Measurements from ENCODE around the gene SRCAP. TPM values are rescaled to one million over a fixed set of nuclear protein-coding genes. Genes with fewer than 3 reads are reported as not detected.

SRCAP gene
- total RNA-seq, 1 donor from 2014 or later = 83.6 TPM

- intact Hi-C loops (cut with micrococcal nuclease) = loop anchor here (5.0 kb wide), 1 partner anchor 64 kb away; the partner anchor contains the start of gene SRCAP
- peak overlapping the region; percentile 85 for H3K4me3 Mint-ChIP-seq (ENCODE audit: low read depth)
- peak overlapping the region; percentile 83 for H3K27ac Mint-ChIP-seq
- H3K9me3 Mint-ChIP-seq = no peaks in the 10 kb centered on the region
- peak; percentile 28 for DNase-seq (ENCODE audit: low spot score)
- no peaks in the 10 kb centered on the region for H3K27me3 Mint-ChIP-seq (ENCODE audit: low read depth)
- peaks cover 38% of the 10 kb centered on the region for H3K36me3 Mint-ChIP-seq (ENCODE audit: low read depth)
- H3K4me1 Mint-ChIP-seq (ENCODE audit: low read depth) = peaks cover 17% of the 10 kb centered on the region
These were observed 62.5 kb downstream of the SRCAP start for GRCh38 chr16:30761427-30761927.

- intact Hi-C loops (cut with micrococcal nuclease) = loop anchor here (1.0 to 5.0 kb wide), 4 partner anchors 14 to 195 kb away; partner anchors contain the start of genes FBXL19, PHKG2, SETD1A and SRCAP
- no peaks in the 10 kb centered on the region for H3K27me3 Mint-ChIP-seq (ENCODE audit: low read depth)
- peak within 1 kb of the TSS; percentile 85 for H3K4me3 Mint-ChIP-seq (ENCODE audit: low read depth)
These were observed 63.2 kb downstream of the SRCAP start, which contains the start of the genes CFAP119 and RNF40 for GRCh38 chr16:30761928-30762902. CFAP119 (minus strand) TSS chr16:30762062; CDS start chr16:30761748, 314 bp downstream. RNF40 (plus strand) TSS chr16:30762322; CDS start chr16:30762546, 224 bp downstream.

GRCh38 chr16:30762991-30763725 is 64.2 kb downstream of the SRCAP start:
- intact Hi-C loops (cut with micrococcal nuclease) = loop anchor here (1.0 to 5.0 kb wide), 4 partner anchors 15 to 194 kb away; partner anchors contain the start of genes FBXL19, PHKG2, SETD1A and SRCAP
- no peak for DNase-seq (ENCODE audit: low spot score)
- peaks cover 17% of the 10 kb centered on the region for H3K4me1 Mint-ChIP-seq (ENCODE audit: low read depth)
- H3K4me3 Mint-ChIP-seq (ENCODE audit: low read depth) = peak overlapping the region; percentile 85
- no peaks in the 10 kb centered on the region for H3K27me3 Mint-ChIP-seq (ENCODE audit: low read depth)
- no peaks in the 10 kb centered on the region for H3K9me3 Mint-ChIP-seq
- H3K27ac Mint-ChIP-seq = peak overlapping the region; percentile 83
- peaks cover 53% of the 10 kb centered on the region for H3K36me3 Mint-ChIP-seq (ENCODE audit: low read depth)

More at GRCh38 chr16:30761928-30762902, 63.2 kb downstream of the SRCAP start, which contains the start of the genes CFAP119 and RNF40:
- peaks cover 17% of the 10 kb centered on the region for H3K4me1 Mint-ChIP-seq (ENCODE audit: low read depth)
- peak within 1 kb of the TSS; percentile 83 for H3K27ac Mint-ChIP-seq
- no peaks in the 10 kb centered on the region for H3K9me3 Mint-ChIP-seq
- peaks cover 44% of the 10 kb centered on the region for H3K36me3 Mint-ChIP-seq (ENCODE audit: low read depth)
- DNase-seq (ENCODE audit: low spot score) = peak; percentile 95

- no peaks in the 10 kb centered on the region for H3K9me3 Mint-ChIP-seq
- H3K27ac Mint-ChIP-seq = no peak overlapping the region
- H3K4me3 Mint-ChIP-seq (ENCODE audit: low read depth) = peak overlapping the region; percentile 48
- H3K36me3 Mint-ChIP-seq (ENCODE audit: low read depth) = peaks cover 61% of the 10 kb centered on the region
- intact Hi-C loops (cut with micrococcal nuclease) = loop anchor here (5.0 kb wide), 1 partner anchor 67 kb away; the partner anchor contains the start of gene SRCAP
- DNase-seq (ENCODE audit: low spot score) = no peak
- H3K4me1 Mint-ChIP-seq (ENCODE audit: low read depth) = peaks cover 17% of the 10 kb centered on the region
- no peaks in the 10 kb centered on the region for H3K27me3 Mint-ChIP-seq (ENCODE audit: low read depth)
These were observed 65.1 kb downstream of the SRCAP start for GRCh38 chr16:30764086-30764485.

DNA sequence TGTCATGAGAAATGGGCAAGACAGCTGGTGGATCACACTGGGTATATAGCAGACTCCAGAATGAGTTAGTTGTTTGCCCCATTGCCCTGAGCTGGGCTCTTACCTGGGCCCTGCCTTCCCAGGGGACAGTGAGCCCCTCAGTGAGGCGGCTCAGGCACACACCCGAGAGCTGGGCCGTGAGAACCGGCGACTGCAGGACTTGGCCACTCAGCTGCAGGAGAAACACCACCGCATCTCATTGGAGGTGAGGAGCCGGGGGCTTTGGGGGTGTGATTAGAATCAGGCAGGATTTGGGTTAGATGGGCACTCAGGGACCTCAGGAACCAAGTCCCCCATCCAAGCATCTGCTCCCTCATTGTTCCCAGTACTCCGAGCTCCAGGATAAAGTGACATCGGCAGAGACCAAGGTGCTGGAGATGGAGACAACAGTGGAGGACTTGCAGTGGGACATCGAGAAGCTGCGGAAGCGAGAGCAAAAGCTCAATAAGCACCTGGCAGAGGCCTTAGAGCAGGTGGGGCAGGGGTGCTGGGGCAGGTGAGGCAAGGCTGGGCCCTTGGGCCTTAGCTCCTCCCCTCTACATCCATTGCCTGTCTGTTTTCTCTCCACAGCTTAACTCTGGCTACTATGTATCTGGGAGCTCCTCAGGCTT is 66.0 kb downstream of the SRCAP start:
- peaks cover 17% of the 10 kb centered on the region for H3K4me1 Mint-ChIP-seq (ENCODE audit: low read depth)
- no peak for DNase-seq (ENCODE audit: low spot score)
- intact Hi-C loops (cut with micrococcal nuclease) = loop anchor here (5.0 kb wide), 1 partner anchor 68 kb away; the partner anchor contains the start of gene SRCAP
- no peaks in the 10 kb centered on the region for H3K9me3 Mint-ChIP-seq
- H3K36me3 Mint-ChIP-seq (ENCODE audit: low read depth) = peaks cover 68% of the 10 kb centered on the region
- no peak overlapping the region for H3K4me3 Mint-ChIP-seq (ENCODE audit: low read depth)
- no peak overlapping the region for H3K27ac Mint-ChIP-seq
- no peaks in the 10 kb centered on the region for H3K27me3 Mint-ChIP-seq (ENCODE audit: low read depth)

- Mint-ChIP-seq H3K9me3 (no peaks in the 10 kb centered on the region), H3K27ac (no peak overlapping the region), H3K4me3 (ENCODE audit: low read depth) (no peak overlapping the region), H3K4me1 (ENCODE audit: low read depth) (peaks cover 9% of the 10 kb centered on the region), H3K27me3 (ENCODE audit: low read depth) (no peaks in the 10 kb centered on the region), H3K36me3 (ENCODE audit: low read depth) (peaks cover 80% of the 10 kb centered on the region)
- DNase-seq (ENCODE audit: low spot score) = no peak
- intact Hi-C loops (cut with micrococcal nuclease) = no loop called here
These were observed 67.4 kb downstream of the SRCAP start for GRCh38 chr16:30766206-30766932.

GRCh38 chr16:30766933-30767284 is 67.9 kb downstream of the SRCAP start:
- H3K36me3 Mint-ChIP-seq (ENCODE audit: low read depth) = peaks cover 85% of the 10 kb centered on the region
- no peak overlapping the region for H3K4me3 Mint-ChIP-seq (ENCODE audit: low read depth)
- peaks cover 9% of the 10 kb centered on the region for H3K4me1 Mint-ChIP-seq (ENCODE audit: low read depth)
- no peak overlapping the region for H3K27ac Mint-ChIP-seq
- H3K9me3 Mint-ChIP-seq = no peaks in the 10 kb centered on the region
- intact Hi-C loops (cut with micrococcal nuclease) = no loop called here
- no peaks in the 10 kb centered on the region for H3K27me3 Mint-ChIP-seq (ENCODE audit: low read depth)
- DNase-seq (ENCODE audit: low spot score) = no peak

DNA sequence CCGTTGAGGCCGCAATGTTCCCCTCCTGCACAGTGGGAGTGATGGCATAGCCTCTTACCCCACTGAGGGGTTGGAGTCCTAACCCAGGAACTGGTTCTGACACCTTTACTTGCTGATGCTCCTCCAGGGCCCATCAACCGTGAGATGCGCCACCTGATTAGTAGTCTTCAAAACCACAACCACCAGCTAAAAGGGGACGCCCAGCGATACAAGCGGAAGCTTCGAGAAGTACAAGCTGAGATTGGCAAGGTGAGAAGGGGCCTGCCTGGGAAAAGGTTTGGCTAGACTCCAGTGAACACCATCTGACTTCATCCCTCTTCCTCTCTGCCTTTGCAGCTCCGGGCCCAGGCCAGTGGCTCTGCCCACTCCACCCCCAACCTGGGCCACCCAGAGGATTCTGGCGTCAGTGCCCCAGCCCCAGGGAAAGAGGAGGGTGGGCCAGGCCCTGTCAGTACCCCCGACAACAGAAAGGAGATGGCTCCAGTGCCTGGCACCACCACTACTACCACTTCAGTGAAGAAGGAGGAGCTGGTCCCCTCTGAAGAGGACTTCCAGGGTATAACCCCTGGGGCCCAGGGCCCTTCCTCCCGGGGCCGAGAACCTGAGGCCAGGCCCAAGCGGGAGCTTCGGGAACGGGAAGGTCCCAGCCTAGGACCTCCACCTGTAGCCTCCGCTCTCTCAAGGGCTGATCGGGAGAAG is 68.9 kb downstream of the SRCAP start:
- Mint-ChIP-seq H3K4me3 (ENCODE audit: low read depth) (no peak overlapping the region), H3K36me3 (ENCODE audit: low read depth) (peaks cover 85% of the 10 kb centered on the region), H3K9me3 (no peaks in the 10 kb centered on the region), H3K4me1 (ENCODE audit: low read depth) (peaks cover 6% of the 10 kb centered on the region), H3K27ac (no peak overlapping the region), H3K27me3 (ENCODE audit: low read depth) (no peaks in the 10 kb centered on the region)
- no peak for DNase-seq (ENCODE audit: low spot score)
- intact Hi-C loops (cut with micrococcal nuclease) = no loop called here

DNA sequence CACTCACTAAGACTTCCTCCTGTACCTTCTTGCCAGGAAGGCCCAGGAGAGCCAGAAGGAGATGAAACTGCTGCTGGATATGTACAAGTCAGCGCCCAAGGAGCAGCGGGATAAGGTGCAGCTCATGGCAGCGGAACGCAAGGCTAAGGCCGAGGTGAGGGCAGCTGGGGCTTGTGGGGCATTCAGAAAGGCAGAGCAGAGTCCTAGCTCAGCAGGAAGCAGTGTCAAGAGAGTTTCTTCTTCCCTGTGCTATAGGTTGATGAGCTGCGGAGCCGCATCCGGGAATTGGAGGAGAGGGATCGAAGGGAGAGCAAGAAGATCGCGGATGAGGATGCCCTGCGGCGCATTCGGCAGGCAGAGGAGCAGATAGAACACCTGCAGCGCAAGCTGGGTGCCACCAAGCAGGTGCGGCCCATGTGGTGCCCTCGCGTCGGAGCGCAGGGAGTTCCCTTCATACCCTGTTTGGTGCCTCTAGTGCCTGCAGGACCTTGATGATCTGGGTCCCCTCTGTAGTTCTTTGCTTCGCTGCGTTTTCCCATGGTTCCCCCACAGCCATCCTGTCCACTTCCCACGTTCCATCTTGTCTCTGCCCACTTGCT is 69.7 kb downstream of the SRCAP start:
- Mint-ChIP-seq H3K9me3 (no peaks in the 10 kb centered on the region), H3K36me3 (ENCODE audit: low read depth) (peaks cover 87% of the 10 kb centered on the region), H3K27me3 (ENCODE audit: low read depth) (no peaks in the 10 kb centered on the region), H3K4me1 (ENCODE audit: low read depth) (peaks cover 2% of the 10 kb centered on the region), H3K27ac (no peak overlapping the region), H3K4me3 (ENCODE audit: low read depth) (no peak overlapping the region)
- no peak for DNase-seq (ENCODE audit: low spot score)
- intact Hi-C loops (cut with micrococcal nuclease) = no loop called here

- no peaks in the 10 kb centered on the region for H3K27me3 Mint-ChIP-seq (ENCODE audit: low read depth)
- H3K4me1 Mint-ChIP-seq (ENCODE audit: low read depth) = peaks cover under 1% of the 10 kb centered on the region
- no peak overlapping the region for H3K4me3 Mint-ChIP-seq (ENCODE audit: low read depth)
- H3K36me3 Mint-ChIP-seq (ENCODE audit: low read depth) = peaks cover 82% of the 10 kb centered on the region
- no peaks in the 10 kb centered on the region for H3K9me3 Mint-ChIP-seq
- no peak for DNase-seq (ENCODE audit: low spot score)
- H3K27ac Mint-ChIP-seq = no peak overlapping the region
- intact Hi-C loops (cut with micrococcal nuclease) = no loop called here
These were observed 70.6 kb downstream of the SRCAP start for GRCh38 chr16:30769379-30770089.
